CD4-positive, alpha-beta T cell (primary cell): ENCODE measurements around the gene SFPQ. TPM values are rescaled to one million over a fixed set of nuclear protein-coding genes. Genes with fewer than 3 reads are reported as not detected.

Source experiments
- ATAC-seq: fragments of 200-7000 bp; cut with Tn5 transposase; one replicate; pipeline ENCODE4 v1.10.0; 2022; ENCODE audit warnings: mild to moderate bottlenecking; ENCODE audit not compliant: poor library complexity
- CTCF ChIA-PET: fragments of 350-600 bp; sonication (Branson Sonifier 250); formaldehyde crosslinking; loops from one replicate; lab custom pipeline; 2021; ENCODE audit warnings: antibody characterized with exemption, inconsistent platforms; lab: Charles Lee
- POLR2A ChIA-PET: fragments of 350-600 bp; sonication (Branson Sonifier 250); formaldehyde crosslinking; loops from one replicate; lab custom pipeline; 2021; ENCODE audit warnings: antibody characterized with exemption, inconsistent platforms; lab: Charles Lee
- DNase-seq, 14 experiments: peaks; one replicate each; pipeline ENCODE4 v3.0.0-alpha.2; 2013 to 2020; ENCODE audit warnings: mixed read lengths in 2 of 14
- H3K27ac ChIP-seq, 2 donors: one replicate each; pipeline versions ENCODE4 v1.5.1 to v1.7.0; 2013; ENCODE audit warnings: low read length in 2 of 2, low read depth in 1 of 2, mild to moderate bottlenecking in 1 of 2
- H3K27me3 ChIP-seq, 2 experiments: 1 replicate in 1 of 2; 2 replicates in 1 of 2; pipeline versions ENCODE4 v1.6.1 to v1.7.0; 2013; ENCODE audit warnings: low read length in 2 of 2, control low read depth in 1 of 2, mild to moderate bottlenecking in 1 of 2, moderate library complexity in 1 of 2; ENCODE audit not compliant: insufficient read depth in 2 of 2, control insufficient read depth in 1 of 2
- H3K36me3 ChIP-seq: one replicate; pipeline ENCODE4 v1.6.1; 2013; ENCODE audit warnings: low read length, control low read depth; ENCODE audit not compliant: insufficient read depth
- H3K4me1 ChIP-seq: one replicate; pipeline ENCODE4 v1.6.1; 2013; ENCODE audit warnings: low read length, control low read depth; ENCODE audit not compliant: insufficient read depth
- H3K4me3 ChIP-seq: one replicate; pipeline ENCODE4 v1.5.1; 2013; ENCODE audit warnings: mild to moderate bottlenecking, low read length, moderate library complexity
- H3K9me3 ChIP-seq, 2 experiments: 1 replicate in 1 of 2; 2 replicates in 1 of 2; pipeline versions ENCODE4 v1.6.1 to v1.7.0; 2013; ENCODE audit warnings: low read length in 2 of 2, mild to moderate bottlenecking in 2 of 2, control low read depth in 1 of 2, moderate library complexity in 1 of 2; ENCODE audit not compliant: control insufficient read depth in 1 of 2, insufficient read depth in 1 of 2
- H3K27ac Mint-ChIP-seq: one replicate; pipeline ENCODE4 v1.8.0; 2020; ENCODE audit warnings: mixed read lengths
- H3K27me3 Mint-ChIP-seq: one replicate; pipeline ENCODE4 v1.8.0; 2021; ENCODE audit warnings: mixed read lengths
- H3K36me3 Mint-ChIP-seq: one replicate; pipeline ENCODE4 v1.8.0; 2021; ENCODE audit warnings: low read depth, mixed read lengths
- H3K4me1 Mint-ChIP-seq: one replicate; pipeline ENCODE4 v1.8.0; 2021; ENCODE audit warnings: low read depth, mixed read lengths
- H3K4me3 Mint-ChIP-seq: one replicate; pipeline ENCODE4 v1.8.0; 2020; ENCODE audit warnings: mild to moderate bottlenecking, mixed read lengths
- H3K9me3 Mint-ChIP-seq: one replicate; pipeline ENCODE4 v1.8.0; 2020; ENCODE audit warnings: mixed read lengths
- CTCF ChIP-seq: fragments of 200-600 bp; IDR thresholded peaks from one replicate; pipeline ENCODE4 v1.8.0; 2022; ENCODE audit warnings: antibody characterized with exemption, mild to moderate bottlenecking
- intact Hi-C, 2 experiments: fragments of 100-400 bp; cut with DNase I in 1 of 2; cut with micrococcal nuclease in 1 of 2; formaldehyde crosslinking; loops; one replicate each; pipeline versions ENCODE4 v1.15.1 to v1.9.0; 2023 to 2025; cut with DNase I, micrococcal nuclease
- total RNA-seq, 174 experiments: library from RNA in 2 of 174; stranded (reverse) in 2 of 174; gene quantifications; one replicate each; pipeline ENCODE4 v1.2.3 and lab custom pipeline; 2021 to 2026

Gene SFPQ
- total RNA-seq, 2 experiments from 2014 or later: 766 to 767 TPM

- intact Hi-C loops: no loop called here
Observed at GRCh38 chr1:35229587-35230360, 36.8 kb upstream of the SFPQ start.

GRCh38 chr1:35226546-35226945, 33.6 kb upstream of the SFPQ start:
- Mint-ChIP-seq H3K4me3 (no peak overlapping the region), H3K9me3 (no peaks in the 10 kb centered on the region), H3K27ac (no peak overlapping the region), H3K4me1 (no peaks in the 10 kb centered on the region), H3K36me3 (no peaks in the 10 kb centered on the region), H3K27me3 (no peaks in the 10 kb centered on the region)
- ATAC-seq (no peak), DNase-seq (no peak)
- no peaks in the 10 kb centered on the region for H3K27me3 ChIP-seq
- POLR2A ChIA-PET: interaction anchor here (1.2 kb wide), 1 partner anchor 34 kb away, joined by 3 read pairs; the partner anchor contains the start of gene SFPQ
- no peak for TF ChIP-seq CTCF
- intact Hi-C loops: no loop called here
- no peaks in the 10 kb centered on the region for H3K36me3 ChIP-seq
- no peak overlapping the region for H3K27ac ChIP-seq
- H3K9me3 ChIP-seq: no peaks in the 10 kb centered on the region
- no peaks in the 10 kb centered on the region for H3K4me1 ChIP-seq
- no peak overlapping the region for H3K4me3 ChIP-seq
- CTCF ChIA-PET: no interaction called here

More at GRCh38 chr1:35229587-35230360, 36.8 kb upstream of the SFPQ start:
- H3K9me3 Mint-ChIP-seq: no peaks in the 10 kb centered on the region
- no peaks in the 10 kb centered on the region for H3K36me3 Mint-ChIP-seq
- DNase-seq: no peak
- no peaks in the 10 kb centered on the region for H3K4me1 Mint-ChIP-seq
- Histone ChIP-seq H3K27me3 (no peaks in the 10 kb centered on the region), H3K36me3 (no peaks in the 10 kb centered on the region), H3K9me3 (no peaks in the 10 kb centered on the region), H3K4me3 (no peak overlapping the region), H3K4me1 (no peaks in the 10 kb centered on the region), H3K27ac (no peak overlapping the region)
- POLR2A ChIA-PET: no interaction called here
- no peak for TF ChIP-seq CTCF
- no peak overlapping the region for H3K27ac Mint-ChIP-seq
- no peak overlapping the region for H3K4me3 Mint-ChIP-seq
- CTCF ChIA-PET: no interaction called here
- no peaks in the 10 kb centered on the region for H3K27me3 Mint-ChIP-seq
- ATAC-seq: no peak

- no peaks in the 10 kb centered on the region for H3K27me3 ChIP-seq
- H3K4me1 ChIP-seq: no peaks in the 10 kb centered on the region
- Mint-ChIP-seq H3K9me3 (no peaks in the 10 kb centered on the region), H3K4me3 (no peak overlapping the region), H3K27me3 (no peaks in the 10 kb centered on the region), H3K4me1 (no peaks in the 10 kb centered on the region), H3K27ac (no peak overlapping the region), H3K36me3 (no peaks in the 10 kb centered on the region)
- ATAC-seq (no peak), DNase-seq (no peak)
- POLR2A ChIA-PET: interaction anchor here (1.5 kb wide), 1 partner anchor 30 kb away, joined by 3 read pairs; the partner anchor contains the start of gene SFPQ
- CTCF ChIA-PET: interaction anchor here (0.6 to 0.9 kb wide), 2 partner anchors 19 to 21 kb away, joined by 3 to 4 read pairs; no protein-coding TSS in a partner anchor
- TF ChIP-seq CTCF: no peak
- H3K4me3 ChIP-seq: no peak overlapping the region
- H3K36me3 ChIP-seq: no peaks in the 10 kb centered on the region
- intact Hi-C loops: no loop called here
- H3K27ac ChIP-seq: no peak overlapping the region
- H3K9me3 ChIP-seq: no peaks in the 10 kb centered on the region
Observed at GRCh38 chr1:35223084-35223630, 30.2 kb upstream of the SFPQ start.
